ENCODE results near the gene MEIS2.

MEIS2 gene

GRCh38 chr15:37112971-37113670 is 12.8 kb upstream of the MEIS2 start:
- DNase-seq (ENCODE audit: low read depth), result no peak

GRCh38 chr15:37112171-37112570 is 11.8 kb upstream of the MEIS2 start:
- DNase-seq (ENCODE audit: low read depth), result no peak

GRCh38 chr15:37111427-37111717 is 11.0 kb upstream of the MEIS2 start:
- no peak for DNase-seq (ENCODE audit: low read depth)

GRCh38 chr15:37109872-37110572 is 9.7 kb upstream of the MEIS2 start:
- no peak for DNase-seq (ENCODE audit: low read depth)

GRCh38 chr15:37109168-37109871 is 9.0 kb upstream of the MEIS2 start:
- no peak for DNase-seq (ENCODE audit: low read depth)

- DNase-seq (ENCODE audit: low read depth), result no peak
Measured at GRCh38 chr15:37108381-37109167, 8.2 kb upstream of the MEIS2 start.

GRCh38 chr15:37107744-37108380 is 7.5 kb upstream of the MEIS2 start:
- no peak for DNase-seq (ENCODE audit: low read depth)

GRCh38 chr15:37107071-37107743 is 6.9 kb upstream of the MEIS2 start:
- DNase-seq (ENCODE audit: low read depth), result no peak

- DNase-seq (ENCODE audit: low read depth), result no peak
Measured at GRCh38 chr15:37106490-37107001, 6.2 kb upstream of the MEIS2 start.

- no peak for DNase-seq (ENCODE audit: low read depth)
Measured at GRCh38 chr15:37105889-37106288, 5.5 kb upstream of the MEIS2 start.

- DNase-seq (ENCODE audit: low read depth), result no peak
Measured at GRCh38 chr15:37105029-37105428, 4.7 kb upstream of the MEIS2 start.

GRCh38 chr15:37104424-37104981 is 4.2 kb upstream of the MEIS2 start:
- DNase-seq (ENCODE audit: low read depth), result no peak

GRCh38 chr15:37103475-37104423 is 3.4 kb upstream of the MEIS2 start:
- no peak for DNase-seq (ENCODE audit: low read depth)

- no peak for DNase-seq (ENCODE audit: low read depth)
Measured at GRCh38 chr15:37103163-37103435, 2.8 kb upstream of the MEIS2 start.

- peak; percentile 37 for DNase-seq (ENCODE audit: low read depth)
Measured at GRCh38 chr15:37102305-37103162, 2.2 kb upstream of the MEIS2 start.

- DNase-seq (ENCODE audit: low read depth), result peak; percentile 56
Measured at GRCh38 chr15:37101980-37102304, 1.6 kb upstream of the MEIS2 start.

- no peak for DNase-seq (ENCODE audit: low read depth)
Measured at GRCh38 chr15:37100966-37101215, 542 bp upstream of the MEIS2 start.

GRCh38 chr15:37099319-37100108 is 835 bp downstream of the MEIS2 start:
- peak; percentile 55 for DNase-seq (ENCODE audit: low read depth)
